Measurements from ENCODE around the gene KCNH8. TPM values are rescaled to one million over a fixed set of nuclear protein-coding genes. Genes with fewer than 3 reads are reported as not detected.

KCNH8 gene
- under 0.01 TPM in 2 replicates for total RNA-seq

GRCh38 chr3:19147905-19148767 is at the start of gene KCNH8:
Gene KCNH8, plus strand, starts transcription at chr3:19148510. Its CDS starts 210 bp downstream, at chr3:19148720.

All from uterine smooth muscle cell (primary cell).